Measurements from ENCODE around the gene SREBF1. TPM values are rescaled to one million over a fixed set of nuclear protein-coding genes. Genes with fewer than 3 reads are reported as not detected.
A peak's percentile ranks its signal among the peaks of the same experiment; 100 is the strongest.

Gene SREBF1
- total RNA-seq, 1 donor from 2014 or later: 84.0 TPM

- intact Hi-C loops (cut with DNase I): loop anchor here (5.0 to 10.0 kb wide), 2 partner anchors 55 to 178 kb away; partner anchors contain the start of gene RAI1
- Histone ChIP-seq H3K36me3 (peaks cover 0 to 13% of the 10 kb centered on the region in 2 donors), H3K4me1 (peaks cover 6% of the 10 kb centered on the region), H3K27me3 (no peaks in the 10 kb centered on the region), H3K27ac (no peak overlapping the region), H3K9me3 (no peaks in the 10 kb centered on the region), H3K4me3 (no peak overlapping the region)
- no peak for DNase-seq (ENCODE audit: extremely low spot score in 2 of 2)
- no peak for TF ChIP-seq POLR2A (IDR thresholded peaks at IDR 0.05)
- TF ChIP-seq, protein P1, sequence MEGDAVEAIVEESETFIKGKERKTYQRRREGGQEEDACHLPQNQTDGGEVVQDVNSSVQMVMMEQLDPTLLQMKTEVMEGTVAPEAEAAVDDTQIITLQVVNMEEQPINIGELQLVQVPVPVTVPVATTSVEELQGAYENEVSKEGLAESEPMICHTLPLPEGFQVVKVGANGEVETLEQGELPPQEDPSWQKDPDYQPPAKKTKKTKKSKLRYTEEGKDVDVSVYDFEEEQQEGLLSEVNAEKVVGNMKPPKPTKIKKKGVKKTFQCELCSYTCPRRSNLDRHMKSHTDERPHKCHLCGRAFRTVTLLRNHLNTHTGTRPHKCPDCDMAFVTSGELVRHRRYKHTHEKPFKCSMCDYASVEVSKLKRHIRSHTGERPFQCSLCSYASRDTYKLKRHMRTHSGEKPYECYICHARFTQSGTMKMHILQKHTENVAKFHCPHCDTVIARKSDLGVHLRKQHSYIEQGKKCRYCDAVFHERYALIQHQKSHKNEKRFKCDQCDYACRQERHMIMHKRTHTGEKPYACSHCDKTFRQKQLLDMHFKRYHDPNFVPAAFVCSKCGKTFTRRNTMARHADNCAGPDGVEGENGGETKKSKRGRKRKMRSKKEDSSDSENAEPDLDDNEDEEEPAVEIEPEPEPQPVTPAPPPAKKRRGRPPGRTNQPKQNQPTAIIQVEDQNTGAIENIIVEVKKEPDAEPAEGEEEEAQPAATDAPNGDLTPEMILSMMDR (IDR thresholded peaks at IDR 0.05): peak; percentile 88 to 98 (median 96)
- peak in 1 of 2 donors; percentile 50 for TF ChIP-seq POLR2AphosphoS5 (IDR thresholded peaks at IDR 0.05; ENCODE audit: insufficient read depth in 1 of 2, low read depth in 1 of 2)
These were observed 23.4 kb upstream of the SREBF1 start for GRCh38 chr17:17859909-17860765.

- no peak for DNase-seq (ENCODE audit: extremely low spot score in 2 of 2)
- Histone ChIP-seq H3K9me3 (no peaks in the 10 kb centered on the region), H3K4me1 (peaks cover 10% of the 10 kb centered on the region), H3K36me3 (peaks cover 0 to 8% of the 10 kb centered on the region in 2 donors), H3K4me3 (no peak overlapping the region), H3K27me3 (no peaks in the 10 kb centered on the region), H3K27ac (no peak overlapping the region)
- no peak for TF ChIP-seq POLR2A (IDR thresholded peaks at IDR 0.05)
- TF ChIP-seq POLR2AphosphoS5 (IDR thresholded peaks at IDR 0.05; ENCODE audit: insufficient read depth in 1 of 2, low read depth in 1 of 2): no peak
- TF ChIP-seq, protein P1 (IDR thresholded peaks at IDR 0.05): no peak
- intact Hi-C loops (cut with DNase I): loop anchor here (5.0 kb wide), 1 partner anchor 175 kb away; the partner anchor contains the start of gene RAI1
These were observed 20.7 kb upstream of the SREBF1 start for GRCh38 chr17:17857496-17857895.

- no peaks in the 10 kb centered on the region for H3K27me3 ChIP-seq
- no peak for TF ChIP-seq POLR2AphosphoS5 (IDR thresholded peaks at IDR 0.05; ENCODE audit: insufficient read depth in 1 of 2, low read depth in 1 of 2)
- TF ChIP-seq, protein P1 (IDR thresholded peaks at IDR 0.05): no peak
- TF ChIP-seq POLR2A (IDR thresholded peaks at IDR 0.05): no peak
- no peaks in the 10 kb centered on the region for H3K9me3 ChIP-seq
- intact Hi-C loops (cut with DNase I): loop anchor here (5.0 kb wide), 1 partner anchor 174 kb away; the partner anchor contains the start of gene RAI1
- no peak overlapping the region for H3K27ac ChIP-seq
- no peak for DNase-seq (ENCODE audit: extremely low spot score in 2 of 2)
- no peaks in the 10 kb centered on the region for H3K36me3 ChIP-seq
- H3K4me3 ChIP-seq: no peak overlapping the region
- peaks cover 10% of the 10 kb centered on the region for H3K4me1 ChIP-seq
These were observed 19.6 kb upstream of the SREBF1 start for GRCh38 chr17:17856386-17856785.

GRCh38 chr17:17855976-17856375 is 19.2 kb upstream of the SREBF1 start:
- peaks cover 10% of the 10 kb centered on the region for H3K4me1 ChIP-seq
- H3K36me3 ChIP-seq: no peaks in the 10 kb centered on the region

DNA sequence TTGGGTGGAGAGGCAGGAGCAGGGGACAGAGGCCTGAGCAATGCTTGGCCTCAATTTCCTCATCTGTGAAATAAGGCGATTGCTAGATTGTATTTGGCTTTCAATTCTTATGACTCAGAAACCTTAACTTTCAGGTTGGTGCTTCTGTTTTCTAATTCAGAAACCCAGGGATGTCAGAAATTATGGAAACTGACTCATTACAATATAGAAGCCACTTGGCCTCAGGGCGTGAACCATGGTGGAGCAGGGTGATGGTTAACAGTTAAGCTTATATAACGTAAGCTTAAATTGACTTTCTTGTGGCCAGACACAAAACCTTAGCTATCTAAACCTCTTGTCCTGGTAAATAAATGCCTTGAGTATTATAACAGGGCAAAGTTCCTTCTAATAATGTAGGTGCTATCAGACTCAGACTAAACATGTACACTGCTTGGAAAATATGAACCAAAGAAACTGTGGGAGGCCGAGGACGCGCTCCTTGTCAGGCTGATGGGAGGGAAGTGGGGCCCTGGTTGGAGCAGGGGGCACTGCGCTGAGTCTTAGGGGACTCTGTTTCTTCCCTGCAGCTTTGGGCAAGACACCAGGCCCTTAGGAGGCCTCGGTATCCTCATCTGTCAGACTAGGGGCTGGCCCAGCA is 17.1 kb upstream of the SREBF1 start:
- Histone ChIP-seq H3K27ac (no peak overlapping the region), H3K27me3 (no peaks in the 10 kb centered on the region), H3K9me3 (no peaks in the 10 kb centered on the region), H3K4me3 (no peak overlapping the region), H3K36me3 (no peaks in the 10 kb centered on the region), H3K4me1 (peaks cover 30% of the 10 kb centered on the region)
- intact Hi-C loops (cut with DNase I): no loop called here
- TF ChIP-seq, protein P1 (IDR thresholded peaks at IDR 0.05): no peak
- no peak for TF ChIP-seq POLR2A (IDR thresholded peaks at IDR 0.05)
- TF ChIP-seq POLR2AphosphoS5 (IDR thresholded peaks at IDR 0.05; ENCODE audit: insufficient read depth in 1 of 2, low read depth in 1 of 2): no peak
- no peak for DNase-seq (ENCODE audit: extremely low spot score in 2 of 2)

More at GRCh38 chr17:17855976-17856375, 19.2 kb upstream of the SREBF1 start:
- intact Hi-C loops (cut with DNase I): loop anchor here (5.0 kb wide), 1 partner anchor 174 kb away; the partner anchor contains the start of gene RAI1
- Histone ChIP-seq H3K4me3 (no peak overlapping the region), H3K27ac (no peak overlapping the region), H3K27me3 (no peaks in the 10 kb centered on the region), H3K9me3 (no peaks in the 10 kb centered on the region)
- no peak for TF ChIP-seq POLR2AphosphoS5 (IDR thresholded peaks at IDR 0.05; ENCODE audit: insufficient read depth in 1 of 2, low read depth in 1 of 2)
- DNase-seq (ENCODE audit: extremely low spot score in 2 of 2): no peak
